ENCODE measurements around the gene CCNG2. TPM values are rescaled to one million over a fixed set of nuclear protein-coding genes. Genes with fewer than 3 reads are reported as not detected.

The CCNG2 gene
- total and polyA plus RNA-seq, 2 of the 13 experiments (the other 11 are each of a cell fraction or from before 2014, with no cell fraction given): 3.9 to 11.5 TPM

- H3K36me3 ChIP-seq (replicated peaks in 1 of 2; ENCODE audit: control insufficient read depth in 1 of 2, insufficient read depth in 2 of 2, low read length in 2 of 2): no peaks in the 10 kb centered on the region
- ATAC-seq: no peak
- in situ Hi-C loops (cut with HindIII; ENCODE audit: extremely low pct_ligation_motif_present, low pct_unique_long_range_greater_than_20kb): loop anchor here (5.0 kb wide), 1 partner anchor 107 kb away; no protein-coding TSS in a partner anchor
- no peaks in the 10 kb centered on the region for H4K20me1 ChIP-seq (ENCODE audit: insufficient read depth, low read length)
- no TSS peak for BruUV-seq (replicated peaks)
- ChIA-PET POLR2A (no interaction called here), CTCF (ENCODE audit: low intra/inter-chr PET ratio, low total read pairs) (interaction anchor here (1.6 to 4.5 kb wide), 3 partner anchors 108 to 152 kb away, joined by 4 to 25 read pairs (median 7); no protein-coding TSS in a partner anchor)
- intact Hi-C loops (cut with micrococcal nuclease; ENCODE audit: unreplicated experiment): loop anchor here (5.0 kb wide), 1 partner anchor 47 kb away; the partner anchor contains the start of gene CCNG2
- H3K79me2 ChIP-seq (ENCODE audit: insufficient read depth, low read length): no peaks in the 10 kb centered on the region
- H3K4me1 ChIP-seq (ENCODE audit: insufficient read depth, low read length): no peaks in the 10 kb centered on the region
- no peak for FAIRE-seq
- H3K27ac ChIP-seq (ENCODE audit: extremely low read length, insufficient read depth, low read length): no peak overlapping the region
- no peak for DNase-seq (ENCODE audit: low spot score)
- no peaks in the 10 kb centered on the region for H3K9me3 ChIP-seq (ENCODE audit: low read length)
- H3K4me2 ChIP-seq (ENCODE audit: low read depth, low read length): no peak overlapping the region
- no peak overlapping the region for H3K4me3 ChIP-seq (replicated peaks in 1 of 3; ENCODE audit: insufficient read depth in 1 of 3, low read depth in 2 of 3, low read length in 3 of 3)
- H2AFZ ChIP-seq (ENCODE audit: low read length): no peak overlapping the region
- peaks cover 0 to 35% of the 10 kb centered on the region in 2 experiments; a peak in 2 of 5 replicates for H3K27me3 ChIP-seq (ENCODE audit: control insufficient read depth in 1 of 2, insufficient read depth in 2 of 2, low read length in 2 of 2)
- TF ChIP-seq ZNF713 (CRISPR knock-in tag; IDR thresholded peaks at IDR 0.05) (no peak), TCF7 (IDR thresholded peaks at IDR 0.05; ENCODE audit: low read depth) (no peak), THRA (CRISPR knock-in tag; IDR thresholded peaks at IDR 0.05; ENCODE audit: borderline replicate concordance) (no peak), TEAD3 (CRISPR knock-in tag; optimal IDR thresholded peaks at IDR 0.05; ENCODE audit: borderline replicate concordance) (no peak), CSRNP2 (CRISPR knock-in tag; conservative IDR thresholded peaks at IDR 0.05; ENCODE audit: low read depth) (no peak), NKX3-1 (CRISPR knock-in tag; IDR thresholded peaks at IDR 0.05) (no peak), KLF9 (CRISPR knock-in tag; IDR thresholded peaks at IDR 0.05; ENCODE audit: low read depth) (no peak), ZBTB4 (CRISPR knock-in tag; IDR thresholded peaks at IDR 0.05; ENCODE audit: borderline replicate concordance) (no peak)
- TF ChIP-seq, protein P1, sequence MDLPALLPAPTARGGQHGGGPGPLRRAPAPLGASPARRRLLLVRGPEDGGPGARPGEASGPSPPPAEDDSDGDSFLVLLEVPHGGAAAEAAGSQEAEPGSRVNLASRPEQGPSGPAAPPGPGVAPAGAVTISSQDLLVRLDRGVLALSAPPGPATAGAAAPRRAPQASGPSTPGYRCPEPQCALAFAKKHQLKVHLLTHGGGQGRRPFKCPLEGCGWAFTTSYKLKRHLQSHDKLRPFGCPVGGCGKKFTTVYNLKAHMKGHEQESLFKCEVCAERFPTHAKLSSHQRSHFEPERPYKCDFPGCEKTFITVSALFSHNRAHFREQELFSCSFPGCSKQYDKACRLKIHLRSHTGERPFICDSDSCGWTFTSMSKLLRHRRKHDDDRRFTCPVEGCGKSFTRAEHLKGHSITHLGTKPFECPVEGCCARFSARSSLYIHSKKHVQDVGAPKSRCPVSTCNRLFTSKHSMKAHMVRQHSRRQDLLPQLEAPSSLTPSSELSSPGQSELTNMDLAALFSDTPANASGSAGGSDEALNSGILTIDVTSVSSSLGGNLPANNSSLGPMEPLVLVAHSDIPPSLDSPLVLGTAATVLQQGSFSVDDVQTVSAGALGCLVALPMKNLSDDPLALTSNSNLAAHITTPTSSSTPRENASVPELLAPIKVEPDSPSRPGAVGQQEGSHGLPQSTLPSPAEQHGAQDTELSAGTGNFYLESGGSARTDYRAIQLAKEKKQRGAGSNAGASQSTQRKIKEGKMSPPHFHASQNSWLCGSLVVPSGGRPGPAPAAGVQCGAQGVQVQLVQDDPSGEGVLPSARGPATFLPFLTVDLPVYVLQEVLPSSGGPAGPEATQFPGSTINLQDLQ (CRISPR knock-in tag; IDR thresholded peaks at IDR 0.05): no peak
- no peak overlapping the region for H3K9ac ChIP-seq (ENCODE audit: insufficient read depth, low read depth, low read length)
Observed at GRCh38 chr4:77204621-77205020, 47.6 kb downstream of the CCNG2 start.

All from HepG2 (cell line).